ENCODE results near the gene ANXA6.

ANXA6 gene

GRCh38 chr5:151186538-151186937 lies 29.0 kb upstream of the ANXA6 start:
- no peak overlapping the region for H3K4me3 ChIP-seq (ENCODE audit: control insufficient read depth, low read depth, low read length)
- no peak for DNase-seq (ENCODE audit: low read depth)
- TF ChIP-seq CTCF (conservative IDR thresholded peaks at IDR 0.05; ENCODE audit: control insufficient read depth, insufficient read depth, low read depth, low read length): no peak

- no peak for DNase-seq (ENCODE audit: low read depth)
- no peak overlapping the region for H3K4me3 ChIP-seq (ENCODE audit: control insufficient read depth, low read depth, low read length)
- no peak for TF ChIP-seq CTCF (conservative IDR thresholded peaks at IDR 0.05; ENCODE audit: control insufficient read depth, insufficient read depth, low read depth, low read length)
Observed at GRCh38 chr5:151186052-151186451, 28.5 kb upstream of the ANXA6 start.

GRCh38 chr5:151184316-151185042 lies 26.9 kb upstream of the ANXA6 start:
- TF ChIP-seq CTCF (conservative IDR thresholded peaks at IDR 0.05; ENCODE audit: control insufficient read depth, insufficient read depth, low read depth, low read length): no peak
- no peak for DNase-seq (ENCODE audit: low read depth)

GRCh38 chr5:151183456-151184245 lies 26.1 kb upstream of the ANXA6 start:
- no peak overlapping the region for H3K4me3 ChIP-seq (ENCODE audit: control insufficient read depth, low read depth, low read length)
- DNase-seq (ENCODE audit: low read depth): peak; percentile 32
- TF ChIP-seq CTCF (conservative IDR thresholded peaks at IDR 0.05; ENCODE audit: control insufficient read depth, insufficient read depth, low read depth, low read length): no peak

More at GRCh38 chr5:151184316-151185042, 26.9 kb upstream of the ANXA6 start:
- H3K4me3 ChIP-seq (ENCODE audit: control insufficient read depth, low read depth, low read length): no peak overlapping the region

- no peak for TF ChIP-seq CTCF (conservative IDR thresholded peaks at IDR 0.05; ENCODE audit: control insufficient read depth, insufficient read depth, low read depth, low read length)
- no peak for DNase-seq (ENCODE audit: low read depth)
Observed at GRCh38 chr5:151182976-151183375, 25.4 kb upstream of the ANXA6 start.

GRCh38 chr5:151182524-151182900 lies 24.9 kb upstream of the ANXA6 start:
- no peak for DNase-seq (ENCODE audit: low read depth)
- TF ChIP-seq CTCF (conservative IDR thresholded peaks at IDR 0.05; ENCODE audit: control insufficient read depth, insufficient read depth, low read depth, low read length): no peak
- no peak overlapping the region for H3K4me3 ChIP-seq (ENCODE audit: control insufficient read depth, low read depth, low read length)

More at GRCh38 chr5:151182976-151183375, 25.4 kb upstream of the ANXA6 start:
- no peak overlapping the region for H3K4me3 ChIP-seq (ENCODE audit: control insufficient read depth, low read depth, low read length)
